Smooth muscle cell (in vitro differentiated cells): Measurements from ENCODE around the gene SYNPR. TPM values are rescaled to one million over a fixed set of nuclear protein-coding genes. Genes with fewer than 3 reads are reported as not detected.

Source experiments
- DNase-seq: peaks from one replicate; lab custom pipeline; 2025; ENCODE audit not compliant: unreplicated experiment; lab: John Stamatoyannopoulos, UW
- H2AFZ ChIP-seq: fragments of 200-600 bp; sonication (generic); 2 replicates; pipeline ENCODE4 v1.6.0; 2016; ENCODE audit warnings: antibody characterized with exemption, low read depth, mild to moderate bottlenecking
- H3F3A ChIP-seq: fragments of 200-600 bp; sonication (generic); 2 replicates; pipeline ENCODE4 v1.6.0; 2017; ENCODE audit warnings: antibody characterized with exemption, low read depth
- H3K27ac ChIP-seq: fragments of 200-600 bp; sonication (generic); 2 replicates; pipeline ENCODE4 v1.5.1; 2016; ENCODE audit warnings: low read depth, mild to moderate bottlenecking
- H3K27me3 ChIP-seq: fragments of 200-600 bp; sonication (generic); 2 replicates; pipeline ENCODE4 v1.6.1; 2016; ENCODE audit warnings: low read depth, mild to moderate bottlenecking
- H3K36me3 ChIP-seq: fragments of 200-600 bp; sonication (generic); 2 replicates; pipeline ENCODE4 v1.5.1; 2016; ENCODE audit warnings: low read depth
- H3K4me1 ChIP-seq: fragments of 200-600 bp; sonication (generic); 2 replicates; pipeline ENCODE4 v1.5.1; 2016; ENCODE audit warnings: low read depth
- H3K4me2 ChIP-seq: fragments of 200-600 bp; sonication (generic); 2 replicates; pipeline ENCODE4 v1.6.0; 2016; ENCODE audit warnings: mild to moderate bottlenecking
- H3K4me3 ChIP-seq: fragments of 200-600 bp; sonication (generic); 2 replicates; pipeline ENCODE4 v1.5.1; 2016; ENCODE audit warnings: mild to moderate bottlenecking
- H3K79me2 ChIP-seq: fragments of 200-600 bp; sonication (generic); 2 replicates; pipeline ENCODE4 v1.6.0; 2016; ENCODE audit warnings: low read depth, mild to moderate bottlenecking
- H3K9ac ChIP-seq: fragments of 200-600 bp; sonication (generic); 2 replicates; pipeline ENCODE4 v1.6.0; 2016; ENCODE audit warnings: low read depth
- H3K9me3 ChIP-seq: fragments of 200-600 bp; sonication (generic); replicated peaks from 2 replicates; pipeline ENCODE4 v1.5.1; 2016; ENCODE audit warnings: low read depth
- H4K20me1 ChIP-seq: fragments of 200-600 bp; sonication (generic); 2 replicates; pipeline ENCODE4 v1.6.0; 2016; ENCODE audit warnings: low read depth
- WGBS: methylation state at CpG from one replicate; pipeline ENCODE4 v1.1.7; 2016; ENCODE audit warnings: low lambda C conversion rate; 5-methylcytosine and 5-hydroxymethylcytosine counted together
- polyA plus RNA-seq: library from polyadenylated mRNA; unstranded; fragments of >200 nt; fragmentation: Nextera tagmentation; extraction: Ambion mirVana; gene quantifications from 2 replicates; pipeline ENCODE4 v1.2.1, GENCODE V29; 2016
- total RNA-seq: library from RNA; depleted of rRNA; stranded (reverse); fragments of >200 nt; gene quantifications from 2 replicates; pipeline ENCODE4 v1.2.3, GENCODE V29; 2014
- TF ChIP-seq, protein P1 (sequence below): fragments of 200-600 bp; sonication (generic); IDR thresholded peaks from 2 replicates; pipeline ENCODE4 v1.5.1; 2017; ENCODE audit warnings: borderline replicate concordance, mild to moderate bottlenecking, antibody characterized with exemption; ENCODE audit not compliant: insufficient read depth, poor library complexity, severe bottlenecking

SYNPR gene
- total and polyA plus RNA-seq, 2 experiments from 2014 or later: not detected

- WGBS: 63% methylated on average over 4 of the region's 4 CpGs
Measured at GRCh38 chr3:63386568-63386967, 108.5 kb downstream of the SYNPR start.

GRCh38 chr3:63387568-63387967 lies 109.5 kb downstream of the SYNPR start:
- Histone ChIP-seq H3K36me3 (no peaks in the 10 kb centered on the region), H3K79me2 (no peaks in the 10 kb centered on the region), H3K27me3 (peaks cover 5% of the 10 kb centered on the region), H3K4me3 (no peak overlapping the region), H2AFZ (no peak overlapping the region), H3K9me3 (no peaks in the 10 kb centered on the region), H3K9ac (no peak overlapping the region), H3F3A (no peaks in the 10 kb centered on the region), H3K4me2 (no peak overlapping the region), H3K4me1 (no peaks in the 10 kb centered on the region), H3K27ac (no peak overlapping the region), H4K20me1 (no peaks in the 10 kb centered on the region)
- no peak for DNase-seq
- TF ChIP-seq, protein P1, sequence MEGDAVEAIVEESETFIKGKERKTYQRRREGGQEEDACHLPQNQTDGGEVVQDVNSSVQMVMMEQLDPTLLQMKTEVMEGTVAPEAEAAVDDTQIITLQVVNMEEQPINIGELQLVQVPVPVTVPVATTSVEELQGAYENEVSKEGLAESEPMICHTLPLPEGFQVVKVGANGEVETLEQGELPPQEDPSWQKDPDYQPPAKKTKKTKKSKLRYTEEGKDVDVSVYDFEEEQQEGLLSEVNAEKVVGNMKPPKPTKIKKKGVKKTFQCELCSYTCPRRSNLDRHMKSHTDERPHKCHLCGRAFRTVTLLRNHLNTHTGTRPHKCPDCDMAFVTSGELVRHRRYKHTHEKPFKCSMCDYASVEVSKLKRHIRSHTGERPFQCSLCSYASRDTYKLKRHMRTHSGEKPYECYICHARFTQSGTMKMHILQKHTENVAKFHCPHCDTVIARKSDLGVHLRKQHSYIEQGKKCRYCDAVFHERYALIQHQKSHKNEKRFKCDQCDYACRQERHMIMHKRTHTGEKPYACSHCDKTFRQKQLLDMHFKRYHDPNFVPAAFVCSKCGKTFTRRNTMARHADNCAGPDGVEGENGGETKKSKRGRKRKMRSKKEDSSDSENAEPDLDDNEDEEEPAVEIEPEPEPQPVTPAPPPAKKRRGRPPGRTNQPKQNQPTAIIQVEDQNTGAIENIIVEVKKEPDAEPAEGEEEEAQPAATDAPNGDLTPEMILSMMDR: no peak
- WGBS: 45% methylated on average over 3 of the region's 3 CpGs

More at GRCh38 chr3:63386568-63386967, 108.5 kb downstream of the SYNPR start:
- H3K27me3 ChIP-seq: peaks cover 5% of the 10 kb centered on the region
- no peaks in the 10 kb centered on the region for H3K79me2 ChIP-seq
- no peaks in the 10 kb centered on the region for H3F3A ChIP-seq
- no peak overlapping the region for H3K27ac ChIP-seq
- DNase-seq: no peak
- TF ChIP-seq, protein P1: no peak
- no peak overlapping the region for H2AFZ ChIP-seq
- H3K4me2 ChIP-seq: no peak overlapping the region
- no peaks in the 10 kb centered on the region for H3K36me3 ChIP-seq
- no peaks in the 10 kb centered on the region for H3K9me3 ChIP-seq
- H4K20me1 ChIP-seq: no peaks in the 10 kb centered on the region
- no peak overlapping the region for H3K9ac ChIP-seq
- no peaks in the 10 kb centered on the region for H3K4me1 ChIP-seq
- no peak overlapping the region for H3K4me3 ChIP-seq

DNA sequence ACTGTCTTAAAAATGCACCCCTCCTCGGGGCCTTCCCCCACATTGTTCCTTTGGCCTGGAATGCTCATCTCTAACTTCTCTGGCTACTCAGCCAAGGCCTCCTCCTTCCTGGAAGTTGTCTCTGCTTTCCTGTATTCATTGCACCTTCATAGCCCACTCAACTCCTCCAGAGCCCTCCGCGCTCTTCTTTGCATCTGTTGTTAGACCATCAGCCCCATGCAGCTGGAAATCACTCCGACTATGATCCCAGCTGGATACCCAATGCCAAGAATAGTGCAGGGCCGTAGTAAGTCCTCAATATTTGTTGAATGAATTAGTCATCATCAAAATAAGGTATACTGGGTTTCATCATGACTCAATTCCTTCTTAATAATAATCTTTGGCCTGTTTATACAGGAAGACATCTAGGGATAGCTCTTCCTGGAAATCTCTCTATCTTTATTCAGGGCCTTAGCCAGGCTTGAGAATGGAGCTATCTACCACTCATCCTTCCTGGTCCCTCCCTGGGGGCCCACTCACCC lies 112.7 kb downstream of the SYNPR start:
- no peak overlapping the region for H3K27ac ChIP-seq
- H4K20me1 ChIP-seq: no peaks in the 10 kb centered on the region
- H3K9me3 ChIP-seq: no peaks in the 10 kb centered on the region
- TF ChIP-seq, protein P1: no peak
- WGBS: 80% methylated on average over 5 of the region's 5 CpGs
- no peaks in the 10 kb centered on the region for H3K79me2 ChIP-seq
- no peak overlapping the region for H2AFZ ChIP-seq
- no peak overlapping the region for H3K4me2 ChIP-seq
- H3K36me3 ChIP-seq: no peaks in the 10 kb centered on the region
- H3K9ac ChIP-seq: no peak overlapping the region
- no peak overlapping the region for H3K4me3 ChIP-seq
- no peaks in the 10 kb centered on the region for H3F3A ChIP-seq
- no peak for DNase-seq
- H3K27me3 ChIP-seq: peaks cover 5% of the 10 kb centered on the region
- H3K4me1 ChIP-seq: no peaks in the 10 kb centered on the region

GRCh38 chr3:63395960-63396359 lies 117.9 kb downstream of the SYNPR start:
- Histone ChIP-seq H2AFZ (no peak overlapping the region), H4K20me1 (no peaks in the 10 kb centered on the region), H3K4me2 (no peak overlapping the region), H3K27me3 (no peaks in the 10 kb centered on the region), H3K36me3 (no peaks in the 10 kb centered on the region), H3K9me3 (no peaks in the 10 kb centered on the region), H3K4me3 (no peak overlapping the region), H3K9ac (no peak overlapping the region), H3K79me2 (no peaks in the 10 kb centered on the region), H3K27ac (no peak overlapping the region), H3F3A (no peaks in the 10 kb centered on the region), H3K4me1 (no peaks in the 10 kb centered on the region)
- no peak for DNase-seq
- TF ChIP-seq, protein P1: no peak
- 87% methylated on average over 4 of the region's 4 CpGs for WGBS
